IMR-90 (cell line): ENCODE measurements around the gene BARX1. TPM values are rescaled to one million over a fixed set of nuclear protein-coding genes. Genes with fewer than 3 reads are reported as not detected.

Experiments used
- ATAC-seq: fragments of 200-7000 bp; cut with Tn5 transposase; 2 replicates; pipeline ENCODE4 v1.9.1; 2020; ENCODE audit warnings: low read depth, mild to moderate bottlenecking, moderate library complexity
- BruUV-seq: library from RNA; stranded (reverse); fragments of 400-500 nt; replicated peaks from 2 replicates; lab custom pipeline; 2021; lab: Mats Ljungman, UMichigan
- CTCF ChIA-PET: fragments of 300-600 bp; formaldehyde crosslinking; extraction: SDS; loops from one replicate; lab custom pipeline; 2021; ENCODE audit warnings: antibody characterized with exemption; lab: Yijun Ruan, JAX
- POLR2A ChIA-PET: fragments of 300-600 bp; sonication (Branson Sonifier 250); formaldehyde crosslinking; loops from one replicate; lab custom pipeline; 2022; ENCODE audit warnings: antibody characterized with exemption; ENCODE audit not compliant: unreplicated experiment; lab: Charles Lee
- DNase-seq: peaks from one replicate; pipeline ENCODE4 v3.0.0; 2013
- H2AFZ ChIP-seq: replicated peaks from 2 replicates; pipeline ENCODE3; 2013; ENCODE audit warnings: low read length, mild to moderate bottlenecking; ENCODE audit not compliant: poor library complexity
- H2AK5ac ChIP-seq: 2 replicates; pipeline ENCODE4 v1.6.1; 2013; ENCODE audit warnings: low read depth, low read length, inconsistent platforms
- H2AK9ac ChIP-seq: replicated peaks from 2 replicates; pipeline ENCODE3; 2013; ENCODE audit warnings: mild to moderate bottlenecking, low read depth, low read length, moderate library complexity; ENCODE audit not compliant: poor library complexity
- H2BK120ac ChIP-seq: 2 replicates; pipeline ENCODE4 v1.6.1; 2013; ENCODE audit warnings: low read depth, low read length, inconsistent platforms
- H2BK15ac ChIP-seq: 3 replicates; pipeline ENCODE4 v1.6.1; 2013; ENCODE audit warnings: low read depth, low read length, inconsistent platforms
- H2BK20ac ChIP-seq: 2 replicates; pipeline ENCODE4 v1.6.1; 2013; ENCODE audit warnings: low read depth, mild to moderate bottlenecking, inconsistent platforms, low read length, moderate library complexity
- H2BK5ac ChIP-seq: 2 replicates; pipeline ENCODE4 v1.6.1; 2013; ENCODE audit warnings: mild to moderate bottlenecking, low read depth, low read length, inconsistent platforms; ENCODE audit not compliant: poor library complexity, severe bottlenecking
- H3K14ac ChIP-seq: replicated peaks from 2 replicates; pipeline ENCODE4 v1.6.1; 2013; ENCODE audit warnings: low read depth, low read length, inconsistent platforms
- H3K18ac ChIP-seq: 2 replicates; pipeline ENCODE4 v1.6.1; 2013; ENCODE audit warnings: low read depth, low read length, control low read depth
- H3K23ac ChIP-seq: 2 replicates; pipeline ENCODE4 v1.6.1; 2013; ENCODE audit warnings: low read depth, low read length, inconsistent platforms
- H3K27ac ChIP-seq: 2 replicates; pipeline ENCODE4 v1.5.1; 2013; ENCODE audit warnings: mild to moderate bottlenecking, control low read depth, low read length; ENCODE audit not compliant: insufficient read depth
- H3K27me3 ChIP-seq: 2 replicates; pipeline ENCODE4 v1.6.1; 2013; ENCODE audit warnings: low read length; ENCODE audit not compliant: control insufficient read depth, insufficient read depth
- H3K36me3 ChIP-seq: 2 replicates; pipeline ENCODE4 v1.6.1; 2013; ENCODE audit warnings: low read length, mixed read lengths; ENCODE audit not compliant: control insufficient read depth, insufficient read depth
- H3K4ac ChIP-seq: 2 replicates; pipeline ENCODE4 v1.6.1; 2013; ENCODE audit warnings: low read depth, low read length, inconsistent platforms
- H3K4me1 ChIP-seq: 2 replicates; pipeline ENCODE4 v1.6.1; 2013; ENCODE audit warnings: low read length, mixed read lengths; ENCODE audit not compliant: control insufficient read depth, insufficient read depth
- H3K4me2 ChIP-seq: 2 replicates; pipeline ENCODE4 v1.6.1; 2013; ENCODE audit warnings: low read depth, mild to moderate bottlenecking, control low read depth, low read length, moderate library complexity
- H3K4me3 ChIP-seq: 2 replicates; pipeline ENCODE4 v1.5.1; 2013; ENCODE audit warnings: low read depth, mild to moderate bottlenecking, control low read depth, low read length, moderate library complexity; ENCODE audit not compliant: insufficient read depth
- H3K56ac ChIP-seq: 2 replicates; pipeline ENCODE4 v1.6.1; 2013; ENCODE audit warnings: low read length, inconsistent platforms; ENCODE audit not compliant: insufficient read depth; ENCODE audit errors: extremely low read depth
- H3K79me1 ChIP-seq, 2 experiments: 2 replicates each; pipeline ENCODE4 v1.6.1; 2013; ENCODE audit warnings: low read length in 2 of 2, inconsistent platforms in 1 of 2, low read depth in 1 of 2
- H3K9ac ChIP-seq: 2 replicates; pipeline ENCODE4 v1.6.1; 2013; ENCODE audit warnings: low read depth, low read length, control low read depth
- H3K9me1 ChIP-seq: 2 replicates; pipeline ENCODE4 v1.6.1; 2013; ENCODE audit warnings: low read length, inconsistent platforms; ENCODE audit not compliant: insufficient read depth
- H3K9me3 ChIP-seq: 2 replicates; pipeline ENCODE4 v1.6.1; 2013; ENCODE audit warnings: low read length; ENCODE audit not compliant: control insufficient read depth, insufficient read depth
- H4K20me1 ChIP-seq: 2 replicates; pipeline ENCODE4 v1.6.1; 2013; ENCODE audit warnings: low read length, inconsistent platforms; ENCODE audit not compliant: insufficient read depth
- H4K5ac ChIP-seq: 2 replicates; pipeline ENCODE4 v1.6.1; 2013; ENCODE audit warnings: mild to moderate bottlenecking, low read depth, low read length, control low read depth
- H4K8ac ChIP-seq, 2 experiments: 2 replicates each; pipeline ENCODE4 v1.6.1; 2013; ENCODE audit warnings: low read depth in 2 of 2, low read length in 2 of 2, control low read depth in 1 of 2, inconsistent platforms in 1 of 2
- H4K91ac ChIP-seq: 2 replicates; pipeline ENCODE4 v1.6.1; 2013; ENCODE audit warnings: low read depth, low read length, inconsistent platforms; ENCODE audit not compliant: insufficient read depth
- BHLHE40 ChIP-seq: fragments of 150-350 bp; IDR thresholded peaks from 2 replicates; pipeline ENCODE4 v1.6.1; 2016; ENCODE audit warnings: mild to moderate bottlenecking, low read depth, low read length
- CEBPB ChIP-seq: IDR thresholded peaks from 2 replicates; pipeline ENCODE4 v1.6.1; 2012; ENCODE audit warnings: low read depth, low read length, improper control_type of control experiment
- CHD1 ChIP-seq: IDR thresholded peaks from 2 replicates; pipeline ENCODE4 v1.6.1; 2012; ENCODE audit warnings: low read depth, low read length, improper control_type of control experiment
- FOS ChIP-seq: fragments of 150-350 bp; IDR thresholded peaks from 2 replicates; pipeline ENCODE4 v1.6.1; 2016; ENCODE audit warnings: low read depth, low read length
- MAFK ChIP-seq: IDR thresholded peaks from 2 replicates; pipeline ENCODE4 v1.6.1; 2012; ENCODE audit warnings: low read depth, low read length, improper control_type of control experiment
- MAZ ChIP-seq: IDR thresholded peaks from 2 replicates; pipeline ENCODE4 v1.6.1; 2012; ENCODE audit warnings: low read depth, mild to moderate bottlenecking, low read length, improper control_type of control experiment, moderate library complexity, borderline replicate concordance
- MXI1 ChIP-seq: IDR thresholded peaks from 2 replicates; pipeline ENCODE4 v1.6.1; 2012; ENCODE audit warnings: low read depth, mild to moderate bottlenecking, low read length, moderate library complexity, borderline replicate concordance
- NFE2L2 ChIP-seq: fragments of 150-350 bp; IDR thresholded peaks from 2 replicates; pipeline ENCODE4 v1.6.1; 2016; ENCODE audit warnings: low read depth, mild to moderate bottlenecking, low read length
- POLR2A ChIP-seq: IDR thresholded peaks from 2 replicates; pipeline ENCODE4 v1.6.1; 2012; ENCODE audit warnings: mild to moderate bottlenecking, low read depth, low read length
- RAD21 ChIP-seq: IDR thresholded peaks from 2 replicates; pipeline ENCODE4 v1.6.1; 2012; ENCODE audit warnings: low read length, improper control_type of control experiment
- RCOR1 ChIP-seq: IDR thresholded peaks from 2 replicates; pipeline ENCODE4 v1.6.1; 2012; ENCODE audit warnings: mild to moderate bottlenecking, low read length, improper control_type of control experiment; ENCODE audit not compliant: insufficient replicate concordance
- RFX5 ChIP-seq: IDR thresholded peaks from 2 replicates; pipeline ENCODE4 v1.8.0; 2012; ENCODE audit warnings: low read depth, mild to moderate bottlenecking, low read length, moderate library complexity
- SMC3 ChIP-seq: fragments of 150-350 bp; IDR thresholded peaks from 2 replicates; pipeline ENCODE4 v1.6.1; 2016; ENCODE audit warnings: low read depth, mild to moderate bottlenecking, antibody characterized with exemption, low read length, moderate library complexity
- WGBS, 2 experiments: methylation state at CpG; one replicate each; pipeline versions ENCODE4 v1.1.5 to v1.1.7; 2013; ENCODE audit warnings: missing lambda C conversion rate in 2 of 2; ENCODE audit not compliant: insufficient read length in 1 of 2; ENCODE audit errors: extremely low coverage in 2 of 2; 5-methylcytosine and 5-hydroxymethylcytosine counted together
- dilution Hi-C: fragments of 300-500 bp; cut with HindIII; formaldehyde crosslinking; loops from one replicate; pipeline ENCODE4 v1.14.3; 2018; ENCODE audit warnings: low sequenced_read_pairs; ENCODE audit not compliant: unreplicated experiment
- in situ Hi-C: fragments of 300-500 bp; cut with MboI; formaldehyde crosslinking; loops from 3 replicates; pipeline ENCODE4 v1.14.3; 2019; ENCODE audit warnings: low sequenced_read_pairs, inconsistent platforms, mixed read lengths
- intact Hi-C: fragments of 100-400 bp; cut with micrococcal nuclease; formaldehyde crosslinking; loops from 2 replicates; pipeline ENCODE4 v1.10.0; 2022
- polyA plus RNA-seq, 3 experiments: library from polyadenylated mRNA; depleted of rRNA; stranded (reverse); fragments of >200 nt; gene quantifications; 2 replicates each; pipeline ENCODE4 v1.2.3, GENCODE V29; 2012; ENCODE audit warnings: low replicate concordance in 1 of 3
- total RNA-seq: library from RNA; depleted of rRNA; stranded (reverse); fragments of >200 nt; gene quantifications from 2 replicates; pipeline ENCODE4 v1.2.3, GENCODE V29; 2012
- TF ChIP-seq, protein P1 (sequence below): fragments of 150-350 bp; IDR thresholded peaks from 2 replicates; pipeline ENCODE4 v1.6.1; 2017; ENCODE audit warnings: mild to moderate bottlenecking, antibody characterized with exemption, low read length, low read depth
- TF ChIP-seq, protein P2 (sequence below): conservative IDR thresholded peaks from 2 replicates; pipeline ENCODE4 v1.5.1; 2012; ENCODE audit warnings: mild to moderate bottlenecking, low read depth, low read length, improper control_type of control experiment
- TF ChIP-seq, protein P3 (sequence below): fragments of 150-350 bp; IDR thresholded peaks from 2 replicates; pipeline ENCODE4 v1.6.1; 2016; ENCODE audit warnings: low read depth, mild to moderate bottlenecking, low read length, moderate library complexity, borderline replicate concordance

The BARX1 gene
- total and polyA plus RNA-seq, 2 of the 4 experiments (the other 2 are of a cell fraction) = not detected

DNA sequence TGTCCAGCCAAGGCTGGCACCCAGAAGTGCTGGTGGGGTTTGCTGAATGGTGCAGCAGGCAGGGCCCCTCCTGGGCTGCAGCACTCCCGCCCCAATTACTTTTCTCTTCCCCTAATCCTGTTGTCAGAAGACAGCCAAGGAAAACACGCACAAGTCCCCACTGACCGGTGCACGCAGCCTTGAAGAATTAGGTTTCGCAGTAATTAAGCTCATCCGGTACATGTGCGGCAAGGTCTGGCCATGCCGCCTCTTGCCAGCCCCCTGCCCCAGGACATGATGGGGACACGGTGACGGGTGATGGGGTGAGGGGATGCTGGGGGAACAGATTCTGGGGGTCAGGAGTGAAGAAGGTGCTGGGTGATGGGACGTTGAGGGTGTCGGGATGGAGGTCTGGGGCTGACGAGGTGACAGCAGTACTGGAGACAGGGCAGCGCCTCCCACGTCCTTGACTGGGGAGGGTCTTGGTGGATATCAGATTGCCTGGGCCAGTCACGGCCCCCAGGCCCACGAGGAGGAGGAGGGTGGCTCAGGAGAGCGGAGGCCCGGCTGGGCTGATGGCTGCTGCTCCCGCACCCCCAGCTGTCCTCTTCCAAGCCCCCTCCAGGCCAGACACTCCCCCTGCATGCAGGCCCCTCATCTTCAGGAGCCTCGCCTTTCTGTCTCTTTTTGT is 34.9 kb downstream of the BARX1 start:
- in situ Hi-C loops = no loop called here
- CTCF ChIA-PET = no interaction called here

More for the DNA sequence above, 34.9 kb downstream of the BARX1 start:
- H3K4me1 ChIP-seq = no peaks in the 10 kb centered on the region
- H2BK5ac ChIP-seq = no peak overlapping the region
- H3K9me3 ChIP-seq = no peaks in the 10 kb centered on the region
- H3K23ac ChIP-seq = no peak overlapping the region
- H4K8ac ChIP-seq = no peak overlapping the region
- no peak overlapping the region for H2BK20ac ChIP-seq
- H3K27ac ChIP-seq = no peak overlapping the region
- H3K4ac ChIP-seq = no peak overlapping the region
- H2AK9ac ChIP-seq = no peak overlapping the region
- no peaks in the 10 kb centered on the region for H4K20me1 ChIP-seq
- H2AFZ ChIP-seq = no peak overlapping the region
- no peak overlapping the region for H3K56ac ChIP-seq
- dilution Hi-C loops (no loop called here), intact Hi-C loops (no loop called here)
- no peak overlapping the region for H2AK5ac ChIP-seq
- no peak overlapping the region for H3K9ac ChIP-seq
- no peak overlapping the region for H4K91ac ChIP-seq
- no peak overlapping the region for H3K4me2 ChIP-seq
- H3K18ac ChIP-seq = no peak overlapping the region
- H3K27me3 ChIP-seq = peaks cover 3% of the 10 kb centered on the region; the same call in 1 of the 2 replicates
- no peaks in the 10 kb centered on the region for H3K36me3 ChIP-seq
- WGBS, 2 experiments = 45% methylated on average over 6 of the region's 21 CpGs; no CpG with 5 or more reads in 1 of the 2 experiments
- H3K4me3 ChIP-seq = no peak overlapping the region
- no peaks in the 10 kb centered on the region for H3K79me1 ChIP-seq
- BruUV-seq = no TSS peak
- DNase-seq (no peak), ATAC-seq (no peak)
- no peak overlapping the region for H3K14ac ChIP-seq
- H4K5ac ChIP-seq = no peak overlapping the region
- no peak for TF ChIP-seq CHD1
- no peak for TF ChIP-seq SMC3
- no peak for TF ChIP-seq MAFK
- no peak for TF ChIP-seq RAD21
- TF ChIP-seq, protein P1, sequence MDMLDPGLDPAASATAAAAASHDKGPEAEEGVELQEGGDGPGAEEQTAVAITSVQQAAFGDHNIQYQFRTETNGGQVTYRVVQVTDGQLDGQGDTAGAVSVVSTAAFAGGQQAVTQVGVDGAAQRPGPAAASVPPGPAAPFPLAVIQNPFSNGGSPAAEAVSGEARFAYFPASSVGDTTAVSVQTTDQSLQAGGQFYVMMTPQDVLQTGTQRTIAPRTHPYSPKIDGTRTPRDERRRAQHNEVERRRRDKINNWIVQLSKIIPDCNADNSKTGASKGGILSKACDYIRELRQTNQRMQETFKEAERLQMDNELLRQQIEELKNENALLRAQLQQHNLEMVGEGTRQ = no peak
- TF ChIP-seq MXI1 = no peak
- no peak for TF ChIP-seq POLR2A
- TF ChIP-seq, protein P2, sequence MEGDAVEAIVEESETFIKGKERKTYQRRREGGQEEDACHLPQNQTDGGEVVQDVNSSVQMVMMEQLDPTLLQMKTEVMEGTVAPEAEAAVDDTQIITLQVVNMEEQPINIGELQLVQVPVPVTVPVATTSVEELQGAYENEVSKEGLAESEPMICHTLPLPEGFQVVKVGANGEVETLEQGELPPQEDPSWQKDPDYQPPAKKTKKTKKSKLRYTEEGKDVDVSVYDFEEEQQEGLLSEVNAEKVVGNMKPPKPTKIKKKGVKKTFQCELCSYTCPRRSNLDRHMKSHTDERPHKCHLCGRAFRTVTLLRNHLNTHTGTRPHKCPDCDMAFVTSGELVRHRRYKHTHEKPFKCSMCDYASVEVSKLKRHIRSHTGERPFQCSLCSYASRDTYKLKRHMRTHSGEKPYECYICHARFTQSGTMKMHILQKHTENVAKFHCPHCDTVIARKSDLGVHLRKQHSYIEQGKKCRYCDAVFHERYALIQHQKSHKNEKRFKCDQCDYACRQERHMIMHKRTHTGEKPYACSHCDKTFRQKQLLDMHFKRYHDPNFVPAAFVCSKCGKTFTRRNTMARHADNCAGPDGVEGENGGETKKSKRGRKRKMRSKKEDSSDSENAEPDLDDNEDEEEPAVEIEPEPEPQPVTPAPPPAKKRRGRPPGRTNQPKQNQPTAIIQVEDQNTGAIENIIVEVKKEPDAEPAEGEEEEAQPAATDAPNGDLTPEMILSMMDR = no peak
- no peak for TF ChIP-seq RCOR1
- TF ChIP-seq, protein P3, sequence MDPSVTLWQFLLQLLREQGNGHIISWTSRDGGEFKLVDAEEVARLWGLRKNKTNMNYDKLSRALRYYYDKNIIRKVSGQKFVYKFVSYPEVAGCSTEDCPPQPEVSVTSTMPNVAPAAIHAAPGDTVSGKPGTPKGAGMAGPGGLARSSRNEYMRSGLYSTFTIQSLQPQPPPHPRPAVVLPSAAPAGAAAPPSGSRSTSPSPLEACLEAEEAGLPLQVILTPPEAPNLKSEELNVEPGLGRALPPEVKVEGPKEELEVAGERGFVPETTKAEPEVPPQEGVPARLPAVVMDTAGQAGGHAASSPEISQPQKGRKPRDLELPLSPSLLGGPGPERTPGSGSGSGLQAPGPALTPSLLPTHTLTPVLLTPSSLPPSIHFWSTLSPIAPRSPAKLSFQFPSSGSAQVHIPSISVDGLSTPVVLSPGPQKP = no peak
- no peak for TF ChIP-seq NFE2L2
- TF ChIP-seq BHLHE40 = no peak
- no peak for TF ChIP-seq CEBPB
- TF ChIP-seq FOS = no peak
- TF ChIP-seq RFX5 = no peak
- TF ChIP-seq MAZ = no peak
- POLR2A ChIA-PET = no interaction called here
- H2BK120ac ChIP-seq = no peak overlapping the region
- H3K9me1 ChIP-seq = no peaks in the 10 kb centered on the region
- no peak overlapping the region for H2BK15ac ChIP-seq
